NT2/D1 (cell line): ENCODE results near the gene HAGH.

ENCODE experiments used
- SUZ12 ChIP-seq: IDR thresholded peaks from 2 replicates; pipeline ENCODE4 v1.6.1; 2011; ENCODE audit not compliant: insufficient read length, insufficient read depth; ENCODE audit errors: extremely low read depth
- YY1 ChIP-seq: IDR thresholded peaks from 2 replicates; pipeline ENCODE4 v1.6.1; 2011; ENCODE audit not compliant: insufficient read length, insufficient read depth
- ZNF274 ChIP-seq: IDR thresholded peaks from 2 replicates; pipeline ENCODE4 v1.6.1; 2011; ENCODE audit warnings: mild to moderate bottlenecking, low read depth, low read length

- TF ChIP-seq YY1 (no peak), SUZ12 (no peak), ZNF274 (no peak)
These were observed 68.7 kb downstream of the HAGH start for GRCh38 chr16:1757714-1758461.
